SK-N-SH (cell line): ENCODE measurements around the gene PSMD6.

Experiments used
- EZH2phosphoT487 ChIP-seq: fragments of 200-600 bp; sonication (generic); IDR thresholded peaks from 2 replicates; pipeline ENCODE4 v1.6.1; 2017; ENCODE audit warnings: low read depth, mixed run types, mild to moderate bottlenecking, antibody characterized with exemption, moderate library complexity, borderline replicate concordance
- SMC3 ChIP-seq: IDR thresholded peaks from 2 replicates; pipeline ENCODE4 v1.6.1; 2012; ENCODE audit warnings: low read depth, low read length, improper control_type of control experiment
- USF2 ChIP-seq: fragments of 150-350 bp; IDR thresholded peaks from 2 replicates; pipeline ENCODE4 v1.6.1; 2017; ENCODE audit warnings: antibody characterized with exemption, low read length, low read depth, borderline replicate concordance
- TF ChIP-seq, protein P1 (sequence below): fragments of 200-600 bp; sonication (generic); IDR thresholded peaks from 2 replicates; pipeline ENCODE4 v1.6.1; 2017; ENCODE audit warnings: antibody characterized with exemption, mild to moderate bottlenecking, moderate library complexity
- TF ChIP-seq, protein P2 (sequence below): IDR thresholded peaks from 2 replicates; pipeline ENCODE4 v1.4.0; 2012; ENCODE audit warnings: low read depth

DNA sequence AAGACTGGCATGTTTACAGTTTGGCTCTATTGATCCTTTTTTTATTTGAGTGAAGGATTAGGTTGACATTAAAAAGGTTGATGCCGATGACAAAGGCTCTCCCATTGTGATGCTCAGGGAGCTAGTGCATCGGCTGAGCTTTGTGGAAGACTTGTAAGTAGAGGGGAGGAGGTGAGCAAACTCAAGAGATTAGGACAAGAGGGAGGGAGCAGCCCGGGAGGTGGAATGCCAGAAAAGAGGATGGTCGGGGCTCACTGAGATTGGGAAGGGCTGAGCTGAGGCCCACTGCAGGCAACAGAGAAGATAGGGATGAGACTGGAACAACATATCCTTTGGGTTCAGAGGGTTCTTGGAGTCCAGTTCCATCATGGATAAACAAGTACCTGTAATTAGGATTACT, 26.5 kb upstream of the PSMD6 start:
- TF ChIP-seq, protein P1, sequence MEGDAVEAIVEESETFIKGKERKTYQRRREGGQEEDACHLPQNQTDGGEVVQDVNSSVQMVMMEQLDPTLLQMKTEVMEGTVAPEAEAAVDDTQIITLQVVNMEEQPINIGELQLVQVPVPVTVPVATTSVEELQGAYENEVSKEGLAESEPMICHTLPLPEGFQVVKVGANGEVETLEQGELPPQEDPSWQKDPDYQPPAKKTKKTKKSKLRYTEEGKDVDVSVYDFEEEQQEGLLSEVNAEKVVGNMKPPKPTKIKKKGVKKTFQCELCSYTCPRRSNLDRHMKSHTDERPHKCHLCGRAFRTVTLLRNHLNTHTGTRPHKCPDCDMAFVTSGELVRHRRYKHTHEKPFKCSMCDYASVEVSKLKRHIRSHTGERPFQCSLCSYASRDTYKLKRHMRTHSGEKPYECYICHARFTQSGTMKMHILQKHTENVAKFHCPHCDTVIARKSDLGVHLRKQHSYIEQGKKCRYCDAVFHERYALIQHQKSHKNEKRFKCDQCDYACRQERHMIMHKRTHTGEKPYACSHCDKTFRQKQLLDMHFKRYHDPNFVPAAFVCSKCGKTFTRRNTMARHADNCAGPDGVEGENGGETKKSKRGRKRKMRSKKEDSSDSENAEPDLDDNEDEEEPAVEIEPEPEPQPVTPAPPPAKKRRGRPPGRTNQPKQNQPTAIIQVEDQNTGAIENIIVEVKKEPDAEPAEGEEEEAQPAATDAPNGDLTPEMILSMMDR: no peak
- TF ChIP-seq SMC3 (no peak), USF2 (no peak), EZH2phosphoT487 (no peak)
- TF ChIP-seq, protein P2, sequence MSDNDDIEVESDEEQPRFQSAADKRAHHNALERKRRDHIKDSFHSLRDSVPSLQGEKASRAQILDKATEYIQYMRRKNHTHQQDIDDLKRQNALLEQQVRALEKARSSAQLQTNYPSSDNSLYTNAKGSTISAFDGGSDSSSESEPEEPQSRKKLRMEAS: no peak
